ENCODE data around the gene AANAT.

Gene AANAT

DNA sequence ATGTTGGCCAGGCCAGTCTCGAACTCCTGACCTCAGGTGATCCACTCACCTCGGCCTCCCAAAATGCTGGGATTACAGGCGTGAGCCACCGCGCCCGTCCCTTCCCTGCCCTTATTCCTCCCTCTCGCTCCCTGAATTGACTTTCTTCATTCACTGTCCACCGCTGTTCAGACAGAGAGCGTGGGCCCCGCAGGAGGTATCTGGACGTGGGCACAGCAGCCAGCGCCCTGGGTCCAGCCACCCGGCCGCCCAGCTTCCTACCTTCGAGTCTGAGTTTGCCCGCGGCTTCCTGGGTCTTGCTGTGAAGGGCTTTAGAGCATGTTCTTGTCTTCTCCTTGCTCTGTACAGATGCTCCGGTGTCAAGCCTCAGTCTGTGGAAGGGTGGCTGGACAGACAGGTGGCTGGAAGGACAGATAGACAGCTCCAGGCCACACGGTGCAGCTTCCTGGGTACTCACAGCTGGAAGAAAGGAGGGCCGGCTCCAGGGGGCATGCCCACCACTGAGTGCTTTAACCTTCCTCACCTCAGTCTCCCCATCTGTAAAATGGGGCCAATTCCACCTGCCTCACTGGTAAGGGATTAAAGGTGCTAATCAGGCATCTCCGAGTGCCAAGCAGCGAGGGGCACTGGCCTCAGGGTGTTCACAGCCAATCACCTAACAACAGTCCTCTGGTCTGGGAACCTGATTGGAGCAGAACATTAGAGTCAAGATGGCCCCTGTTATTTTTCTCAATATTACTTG lies 20.2 kb downstream of the AANAT start:
- Histone ChIP-seq H3K27me3 (ENCODE audit: control insufficient read depth in 1 of 2, insufficient read depth in 2 of 2, low read length in 2 of 2) (no peaks in the 10 kb centered on the region), H3K9me3 (ENCODE audit: control insufficient read depth in 1 of 2, low read length in 2 of 2) (no peaks in the 10 kb centered on the region), H3K4me3 (ENCODE audit: low read depth in 1 of 2, low read length in 2 of 2) (no peak overlapping the region), H3K4me1 (ENCODE audit: control insufficient read depth in 1 of 2, insufficient read depth in 2 of 2, low read length in 2 of 2) (peaks cover 30 to 32% of the 10 kb centered on the region in 2 donors), H3K27ac (ENCODE audit: low read depth, low read length) (no peak overlapping the region), H3K36me3 (ENCODE audit: control insufficient read depth in 1 of 2, insufficient read depth in 2 of 2, low read length in 2 of 2) (no peaks in the 10 kb centered on the region), H3K9ac (ENCODE audit: low read depth in 1 of 2, low read length in 2 of 2) (no peak overlapping the region)

- Histone ChIP-seq H3K27me3 (ENCODE audit: control insufficient read depth in 1 of 2, insufficient read depth in 2 of 2, low read length in 2 of 2) (no peaks in the 10 kb centered on the region), H3K36me3 (ENCODE audit: control insufficient read depth in 1 of 2, insufficient read depth in 2 of 2, low read length in 2 of 2) (no peaks in the 10 kb centered on the region), H3K9me3 (ENCODE audit: control insufficient read depth in 1 of 2, low read length in 2 of 2) (no peaks in the 10 kb centered on the region), H3K27ac (ENCODE audit: low read depth, low read length) (no peak overlapping the region), H3K4me3 (ENCODE audit: low read depth in 1 of 2, low read length in 2 of 2) (no peak overlapping the region), H3K4me1 (ENCODE audit: control insufficient read depth in 1 of 2, insufficient read depth in 2 of 2, low read length in 2 of 2) (peaks cover 52 to 54% of the 10 kb centered on the region in 2 donors), H3K9ac (ENCODE audit: low read depth in 1 of 2, low read length in 2 of 2) (peak overlapping the region; percentile 9 to 12)
These were observed 22.8 kb downstream of the AANAT start for GRCh38 chr17:76490112-76490710.

DNA sequence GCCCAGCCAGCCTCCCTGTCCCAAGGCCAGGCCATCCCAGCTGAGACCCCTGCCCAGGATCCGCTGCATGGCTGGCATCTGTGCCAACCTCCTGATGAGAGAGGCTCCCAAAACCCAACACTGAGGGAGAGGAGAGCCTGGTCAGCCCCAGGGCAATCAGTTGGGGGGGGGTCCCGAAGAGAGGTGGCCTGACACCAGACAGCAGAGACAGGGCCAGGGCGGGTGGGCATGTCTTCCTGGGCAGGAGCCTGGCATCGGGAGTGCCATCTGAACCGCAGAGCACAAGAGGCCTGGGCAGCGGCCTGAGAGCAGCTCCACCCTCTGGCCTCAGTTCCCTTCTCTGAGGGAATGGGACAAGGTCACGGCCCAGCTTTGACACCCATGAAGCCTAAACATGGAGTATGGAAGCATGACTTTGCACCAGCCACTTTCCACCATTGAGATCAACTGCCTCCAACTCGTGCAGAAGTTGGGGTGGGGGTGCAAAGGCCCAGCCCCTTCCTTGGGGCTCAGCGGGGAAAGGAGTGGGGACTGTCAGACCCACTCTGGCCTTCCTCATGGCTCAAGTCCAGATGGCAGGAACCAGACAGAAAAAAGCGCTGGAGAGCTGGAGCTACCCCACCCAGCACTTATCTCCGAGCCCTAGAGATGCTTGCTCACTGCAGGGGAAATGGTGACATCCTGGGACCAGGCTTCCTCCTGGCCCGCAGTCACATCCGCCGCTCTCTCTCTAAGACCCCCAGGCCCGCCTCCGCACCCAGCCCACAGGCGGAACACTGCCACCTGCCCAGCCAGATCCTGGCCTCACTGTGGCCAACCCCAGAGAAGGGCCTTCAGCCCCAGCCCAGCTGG lies 24.1 kb downstream of the AANAT start:
- Histone ChIP-seq H3K36me3 (ENCODE audit: control insufficient read depth in 1 of 2, insufficient read depth in 2 of 2, low read length in 2 of 2) (no peaks in the 10 kb centered on the region), H3K4me1 (ENCODE audit: control insufficient read depth in 1 of 2, insufficient read depth in 2 of 2, low read length in 2 of 2) (peaks cover 52 to 65% of the 10 kb centered on the region in 2 donors), H3K9ac (ENCODE audit: low read depth in 1 of 2, low read length in 2 of 2) (peak overlapping the region; percentile 59), H3K4me3 (ENCODE audit: low read depth in 1 of 2, low read length in 2 of 2) (peak overlapping the region; percentile 41 to 68), H3K27me3 (ENCODE audit: control insufficient read depth in 1 of 2, insufficient read depth in 2 of 2, low read length in 2 of 2) (no peaks in the 10 kb centered on the region), H3K9me3 (ENCODE audit: control insufficient read depth in 1 of 2, low read length in 2 of 2) (no peaks in the 10 kb centered on the region), H3K27ac (ENCODE audit: low read depth, low read length) (peak overlapping the region; percentile 74)

- Histone ChIP-seq H3K4me1 (ENCODE audit: control insufficient read depth in 1 of 2, insufficient read depth in 2 of 2, low read length in 2 of 2) (peaks cover 57 to 68% of the 10 kb centered on the region in 2 donors), H3K9me3 (ENCODE audit: control insufficient read depth in 1 of 2, low read length in 2 of 2) (no peaks in the 10 kb centered on the region), H3K27me3 (ENCODE audit: control insufficient read depth in 1 of 2, insufficient read depth in 2 of 2, low read length in 2 of 2) (no peaks in the 10 kb centered on the region), H3K36me3 (ENCODE audit: control insufficient read depth in 1 of 2, insufficient read depth in 2 of 2, low read length in 2 of 2) (no peaks in the 10 kb centered on the region), H3K27ac (ENCODE audit: low read depth, low read length) (peak overlapping the region; percentile 74), H3K9ac (ENCODE audit: low read depth in 1 of 2, low read length in 2 of 2) (peak overlapping the region; percentile 59), H3K4me3 (ENCODE audit: low read depth in 1 of 2, low read length in 2 of 2) (peak overlapping the region; percentile 41 to 68)
These were observed 25.0 kb downstream of the AANAT start for GRCh38 chr17:76492123-76492988.

DNA sequence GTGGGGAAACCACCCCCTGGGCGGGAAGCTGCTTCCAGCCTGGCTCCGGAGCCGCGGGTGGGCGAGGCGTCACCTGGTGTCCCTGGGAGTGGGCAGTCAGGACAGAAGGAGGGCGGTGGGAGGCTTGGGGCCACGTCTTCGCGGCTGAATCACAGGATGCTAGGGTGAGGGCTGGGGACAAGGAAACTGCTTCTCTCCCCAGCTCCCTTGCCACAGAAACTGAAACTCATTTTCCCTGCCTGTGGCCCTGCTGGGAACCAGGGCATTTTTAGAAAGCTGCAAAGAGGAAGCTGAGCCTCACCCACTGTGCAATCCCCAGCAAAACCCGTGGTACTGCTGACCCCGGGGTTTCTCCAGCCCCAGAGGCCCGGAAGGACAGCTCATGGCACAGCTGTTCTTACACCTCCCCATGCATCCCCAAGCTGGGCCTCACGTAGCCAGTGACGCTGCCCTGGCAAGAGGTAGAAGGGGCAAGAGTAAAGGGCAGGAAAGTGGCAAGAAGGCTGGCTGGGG lies 25.6 kb downstream of the AANAT start:
- Histone ChIP-seq H3K9me3 (ENCODE audit: control insufficient read depth in 1 of 2, low read length in 2 of 2) (no peaks in the 10 kb centered on the region), H3K9ac (ENCODE audit: low read depth in 1 of 2, low read length in 2 of 2) (peak overlapping the region; percentile 59), H3K36me3 (ENCODE audit: control insufficient read depth in 1 of 2, insufficient read depth in 2 of 2, low read length in 2 of 2) (no peaks in the 10 kb centered on the region), H3K4me1 (ENCODE audit: control insufficient read depth in 1 of 2, insufficient read depth in 2 of 2, low read length in 2 of 2) (peaks cover 64 to 74% of the 10 kb centered on the region in 2 donors), H3K4me3 (ENCODE audit: low read depth in 1 of 2, low read length in 2 of 2) (peak overlapping the region; percentile 41 to 68), H3K27ac (ENCODE audit: low read depth, low read length) (peak overlapping the region; percentile 74), H3K27me3 (ENCODE audit: control insufficient read depth in 1 of 2, insufficient read depth in 2 of 2, low read length in 2 of 2) (no peaks in the 10 kb centered on the region)

DNA sequence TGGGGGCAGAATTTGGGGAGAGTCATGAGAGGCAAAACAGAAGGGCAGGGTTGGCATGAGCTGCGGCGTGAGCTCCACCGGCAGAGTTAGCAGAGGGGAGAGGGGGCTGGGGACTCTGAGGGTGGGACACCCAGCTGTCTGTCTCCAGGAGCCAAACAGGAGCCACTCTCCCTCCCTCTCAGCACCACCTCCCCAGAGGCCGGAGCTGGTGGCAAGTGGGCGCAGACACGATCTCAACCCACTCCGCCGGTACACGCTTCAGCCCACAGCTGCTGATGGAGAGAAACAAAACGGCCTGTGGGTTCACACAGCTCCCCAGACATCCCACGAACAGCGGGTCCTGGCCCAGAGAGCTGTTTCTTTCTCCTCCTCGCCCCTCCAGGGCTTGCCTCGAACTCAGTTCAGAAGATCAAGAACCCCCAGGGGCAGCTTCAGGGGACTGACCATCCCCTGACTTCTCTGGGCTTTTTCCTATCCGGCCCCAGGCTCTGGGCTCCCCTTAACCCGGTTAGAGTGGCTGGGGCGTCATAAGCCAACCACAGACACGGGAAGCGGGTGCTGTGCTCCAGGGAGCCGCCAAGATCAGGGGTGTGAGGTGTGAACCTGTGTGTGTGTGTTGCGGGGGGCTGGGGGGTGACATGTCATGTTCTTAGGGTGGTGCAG lies 26.2 kb downstream of the AANAT start:
- Histone ChIP-seq H3K27me3 (ENCODE audit: control insufficient read depth in 1 of 2, insufficient read depth in 2 of 2, low read length in 2 of 2) (no peaks in the 10 kb centered on the region), H3K4me3 (ENCODE audit: low read depth in 1 of 2, low read length in 2 of 2) (peak overlapping the region; percentile 41 to 68), H3K4me1 (ENCODE audit: control insufficient read depth in 1 of 2, insufficient read depth in 2 of 2, low read length in 2 of 2) (peaks cover 70 to 80% of the 10 kb centered on the region in 2 donors), H3K36me3 (ENCODE audit: control insufficient read depth in 1 of 2, insufficient read depth in 2 of 2, low read length in 2 of 2) (no peaks in the 10 kb centered on the region), H3K9me3 (ENCODE audit: control insufficient read depth in 1 of 2, low read length in 2 of 2) (no peaks in the 10 kb centered on the region), H3K9ac (ENCODE audit: low read depth in 1 of 2, low read length in 2 of 2) (peak overlapping the region; percentile 59), H3K27ac (ENCODE audit: low read depth, low read length) (peak overlapping the region; percentile 74)

DNA sequence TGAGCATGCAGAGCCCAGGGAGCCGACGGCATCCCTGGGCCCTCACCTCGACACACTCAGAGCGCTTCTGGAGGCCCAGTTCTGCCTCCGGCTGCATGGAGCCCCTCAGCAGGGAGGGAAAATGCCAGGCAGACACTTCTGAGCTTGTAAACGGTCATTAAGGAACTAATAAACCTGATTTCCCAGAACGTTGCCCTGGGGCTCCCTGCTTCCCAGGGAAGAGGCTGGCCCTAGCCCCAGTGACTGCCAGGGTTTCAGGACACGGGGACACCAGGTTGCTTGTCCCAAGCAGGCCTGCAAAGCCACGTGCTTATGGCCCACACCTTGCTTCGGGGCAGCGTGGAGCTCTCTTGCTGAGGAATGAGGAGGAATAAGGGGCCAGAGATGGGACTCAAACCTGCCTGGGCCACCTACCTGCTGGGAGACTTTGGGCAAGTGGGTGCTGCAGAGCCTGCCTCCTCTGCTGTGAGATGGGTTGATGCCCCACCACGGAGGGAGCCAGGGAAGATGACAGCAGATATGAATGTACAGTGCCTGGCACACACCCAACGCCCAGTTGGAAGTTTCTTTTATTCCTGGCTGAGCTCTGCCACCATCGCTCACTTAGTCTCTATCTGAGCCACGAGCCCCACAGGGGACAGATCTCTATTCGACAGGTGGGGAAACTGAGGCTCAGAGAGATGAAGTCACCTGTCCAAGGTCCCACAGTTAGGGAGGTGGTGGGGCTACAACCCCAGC lies 28.4 kb downstream of the AANAT start:
- Histone ChIP-seq H3K9me3 (ENCODE audit: control insufficient read depth in 1 of 2, low read length in 2 of 2) (no peaks in the 10 kb centered on the region), H3K27me3 (ENCODE audit: control insufficient read depth in 1 of 2, insufficient read depth in 2 of 2, low read length in 2 of 2) (no peaks in the 10 kb centered on the region), H3K36me3 (ENCODE audit: control insufficient read depth in 1 of 2, insufficient read depth in 2 of 2, low read length in 2 of 2) (no peaks in the 10 kb centered on the region), H3K4me3 (ENCODE audit: low read depth in 1 of 2, low read length in 2 of 2) (no peak overlapping the region), H3K27ac (ENCODE audit: low read depth, low read length) (no peak overlapping the region), H3K9ac (ENCODE audit: low read depth in 1 of 2, low read length in 2 of 2) (no peak overlapping the region), H3K4me1 (ENCODE audit: control insufficient read depth in 1 of 2, insufficient read depth in 2 of 2, low read length in 2 of 2) (peaks cover 80 to 83% of the 10 kb centered on the region in 2 donors)

DNA sequence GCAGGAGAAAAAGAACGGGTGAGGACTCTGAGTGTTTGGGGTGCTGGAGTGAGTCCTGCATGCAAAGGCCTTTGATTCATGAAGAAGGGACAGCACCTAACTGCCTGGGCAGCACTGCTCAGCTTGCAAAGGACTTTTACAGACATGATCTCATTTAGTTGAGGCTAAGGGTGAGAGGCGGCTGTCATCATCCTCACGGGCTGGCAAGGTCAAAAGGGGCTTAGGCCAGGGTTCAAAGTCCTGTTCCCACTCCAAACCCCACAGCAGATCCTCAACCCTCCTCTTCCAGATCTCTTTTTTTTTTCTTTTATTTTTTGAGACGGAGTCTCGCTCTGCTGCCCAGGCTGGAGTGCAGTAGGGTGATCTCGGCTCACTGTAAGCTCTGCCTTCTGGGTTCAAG lies 29.1 kb downstream of the AANAT start:
- no peaks in the 10 kb centered on the region for H3K27me3 ChIP-seq (ENCODE audit: control insufficient read depth in 1 of 2, insufficient read depth in 2 of 2, low read length in 2 of 2)
- no peak overlapping the region for H3K9ac ChIP-seq (ENCODE audit: low read depth in 1 of 2, low read length in 2 of 2)
- peaks cover 75 to 77% of the 10 kb centered on the region in 2 donors for H3K4me1 ChIP-seq (ENCODE audit: control insufficient read depth in 1 of 2, insufficient read depth in 2 of 2, low read length in 2 of 2)
- no peak overlapping the region for H3K27ac ChIP-seq (ENCODE audit: low read depth, low read length)
- H3K36me3 ChIP-seq (ENCODE audit: control insufficient read depth in 1 of 2, insufficient read depth in 2 of 2, low read length in 2 of 2) = no peaks in the 10 kb centered on the region
- no peak overlapping the region for H3K4me3 ChIP-seq (ENCODE audit: low read depth in 1 of 2, low read length in 2 of 2)
- H3K9me3 ChIP-seq (ENCODE audit: control insufficient read depth in 1 of 2, low read length in 2 of 2) = no peaks in the 10 kb centered on the region

GRCh38 chr17:76497699-76497978 lies 30.2 kb downstream of the AANAT start:
- H3K36me3 ChIP-seq (ENCODE audit: control insufficient read depth in 1 of 2, insufficient read depth in 2 of 2, low read length in 2 of 2) = no peaks in the 10 kb centered on the region
- peak overlapping the region; percentile 48 to 50 for H3K9ac ChIP-seq (ENCODE audit: low read depth in 1 of 2, low read length in 2 of 2)
- H3K4me3 ChIP-seq (ENCODE audit: low read depth in 1 of 2, low read length in 2 of 2) = peak overlapping the region; percentile 38 to 52
- no peak overlapping the region for H3K27ac ChIP-seq (ENCODE audit: low read depth, low read length)
- H3K9me3 ChIP-seq (ENCODE audit: control insufficient read depth in 1 of 2, low read length in 2 of 2) = no peaks in the 10 kb centered on the region
- H3K27me3 ChIP-seq (ENCODE audit: control insufficient read depth in 1 of 2, insufficient read depth in 2 of 2, low read length in 2 of 2) = no peaks in the 10 kb centered on the region
- peaks cover 70 to 75% of the 10 kb centered on the region in 2 donors for H3K4me1 ChIP-seq (ENCODE audit: control insufficient read depth in 1 of 2, insufficient read depth in 2 of 2, low read length in 2 of 2)

Data from duodenal mucosa (tissue), 2 donors.